ENCODE measurements around the gene ASB15.
"Not testable (repeated sequence)": the region's sequence is repeated elsewhere in the genome, so short reads cannot be mapped to it uniquely, and the experiment has no call there.

Gene ASB15

DNA sequence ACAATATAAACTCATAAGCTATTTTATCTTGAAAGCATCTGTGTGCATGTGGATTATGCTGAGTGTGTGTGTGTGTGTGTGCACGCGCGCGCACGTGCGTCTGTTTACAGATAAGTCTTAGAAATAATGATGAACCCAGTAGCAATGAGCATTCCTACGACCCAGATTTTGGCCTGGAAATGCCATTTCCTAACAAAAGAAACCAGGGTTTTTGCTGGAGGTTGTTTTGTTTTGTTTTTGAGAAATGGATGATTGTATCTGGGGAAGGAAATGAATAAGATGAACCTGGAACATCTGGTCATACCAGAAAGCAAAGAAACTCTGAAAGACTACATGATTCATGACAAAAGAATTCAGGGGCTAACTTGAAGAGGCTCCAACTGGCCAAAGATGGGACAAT lies 31.9 kb downstream of the ASB15 start:
- TF ChIP-seq POLR2A (IDR thresholded peaks at IDR 0.05; ENCODE audit: extremely low read depth, insufficient read length), result no peak
- no peak for TF ChIP-seq MAX (IDR thresholded peaks at IDR 0.05; ENCODE audit: low read depth, low read length)
- TF ChIP-seq, protein P1, sequence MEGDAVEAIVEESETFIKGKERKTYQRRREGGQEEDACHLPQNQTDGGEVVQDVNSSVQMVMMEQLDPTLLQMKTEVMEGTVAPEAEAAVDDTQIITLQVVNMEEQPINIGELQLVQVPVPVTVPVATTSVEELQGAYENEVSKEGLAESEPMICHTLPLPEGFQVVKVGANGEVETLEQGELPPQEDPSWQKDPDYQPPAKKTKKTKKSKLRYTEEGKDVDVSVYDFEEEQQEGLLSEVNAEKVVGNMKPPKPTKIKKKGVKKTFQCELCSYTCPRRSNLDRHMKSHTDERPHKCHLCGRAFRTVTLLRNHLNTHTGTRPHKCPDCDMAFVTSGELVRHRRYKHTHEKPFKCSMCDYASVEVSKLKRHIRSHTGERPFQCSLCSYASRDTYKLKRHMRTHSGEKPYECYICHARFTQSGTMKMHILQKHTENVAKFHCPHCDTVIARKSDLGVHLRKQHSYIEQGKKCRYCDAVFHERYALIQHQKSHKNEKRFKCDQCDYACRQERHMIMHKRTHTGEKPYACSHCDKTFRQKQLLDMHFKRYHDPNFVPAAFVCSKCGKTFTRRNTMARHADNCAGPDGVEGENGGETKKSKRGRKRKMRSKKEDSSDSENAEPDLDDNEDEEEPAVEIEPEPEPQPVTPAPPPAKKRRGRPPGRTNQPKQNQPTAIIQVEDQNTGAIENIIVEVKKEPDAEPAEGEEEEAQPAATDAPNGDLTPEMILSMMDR (IDR thresholded peaks at IDR 0.05; ENCODE audit: low read depth, low read length), result no peak
- TF ChIP-seq MYC (IDR thresholded peaks at IDR 0.05; ENCODE audit: low read depth, low read length), result no peak
- no peak for DNase-seq (ENCODE audit: low read depth)
- no peak overlapping the region for H3K4me3 ChIP-seq (ENCODE audit: low read depth, low read length)

DNA sequence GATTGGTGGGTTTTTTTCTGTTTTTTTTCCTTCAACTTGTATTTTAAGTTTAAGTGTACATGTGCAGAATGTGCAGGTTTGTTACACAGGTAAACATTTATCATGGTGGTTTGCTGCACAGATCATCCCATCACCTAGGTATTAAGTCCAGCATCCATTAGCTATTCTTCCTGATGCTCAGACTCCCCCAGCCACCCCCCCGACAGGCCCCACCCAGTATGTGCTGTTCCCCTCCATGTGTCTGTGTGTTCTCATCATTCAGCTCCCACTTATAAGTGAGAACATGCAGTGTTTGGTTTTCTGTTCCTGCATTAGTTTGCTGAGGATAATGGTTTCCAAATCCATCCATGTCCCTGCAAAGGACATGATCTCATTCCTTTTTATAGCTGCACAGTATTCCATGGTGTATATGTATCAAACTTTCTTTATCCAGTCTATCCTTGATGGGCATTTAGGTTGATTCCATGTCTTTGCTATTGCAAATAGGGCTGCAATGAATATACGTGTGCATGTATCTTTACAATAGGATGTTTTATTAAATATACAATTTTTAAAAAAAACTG lies 32.5 kb downstream of the ASB15 start:
- not testable (repeated sequence) for H3K4me3 ChIP-seq (ENCODE audit: low read depth, low read length); DNase-seq (ENCODE audit: low read depth)

DNA sequence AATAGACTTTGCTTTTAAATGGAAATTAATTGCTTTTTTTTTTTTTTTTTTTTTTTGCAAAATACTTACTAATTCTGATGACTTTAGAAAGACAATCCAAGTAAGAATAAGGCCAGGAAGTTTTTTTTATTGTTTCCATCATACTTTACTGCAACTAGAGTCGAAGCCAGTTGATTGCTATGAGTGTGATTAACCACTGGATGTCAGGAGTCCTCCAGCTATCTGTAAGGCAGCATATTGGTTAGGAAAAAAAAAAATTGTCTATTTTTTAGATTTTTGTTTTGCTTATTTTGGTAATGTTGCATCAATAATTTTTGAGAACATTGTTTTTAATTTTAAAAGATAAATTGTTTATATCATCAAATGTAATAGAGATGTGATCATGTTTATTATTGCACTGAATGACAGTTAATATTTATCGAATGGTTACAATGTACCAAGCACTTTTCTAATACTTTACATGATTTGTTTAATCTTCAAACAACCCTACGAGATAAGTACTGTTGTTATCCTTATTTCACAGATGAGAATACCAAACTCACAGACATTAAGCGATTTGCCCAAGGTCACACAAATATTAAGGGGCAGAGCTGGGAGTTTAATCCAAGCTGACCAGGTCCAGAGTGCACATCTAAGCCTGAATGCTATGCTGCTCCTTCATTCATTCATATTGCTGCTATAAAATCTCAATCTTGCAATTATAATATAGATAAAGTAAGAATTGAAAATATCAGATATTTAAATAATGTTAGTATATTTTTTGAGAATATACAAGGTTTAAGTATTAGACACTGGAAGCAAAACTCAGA lies 34.1 kb downstream of the ASB15 start:
- TF ChIP-seq, protein P1 (IDR thresholded peaks at IDR 0.05; ENCODE audit: low read depth, low read length), result peak; percentile 57
- no peak for TF ChIP-seq POLR2A (IDR thresholded peaks at IDR 0.05; ENCODE audit: extremely low read depth, insufficient read length)
- DNase-seq (ENCODE audit: low read depth), result peak; percentile 39
- H3K4me3 ChIP-seq (ENCODE audit: low read depth, low read length), result no peak overlapping the region

GRCh38 chr7:123637203-123637602 lies 35.6 kb downstream of the ASB15 start:
- DNase-seq (ENCODE audit: low read depth), result no peak
- TF ChIP-seq MYC (IDR thresholded peaks at IDR 0.05; ENCODE audit: low read depth, low read length), result no peak
- TF ChIP-seq POLR2A (IDR thresholded peaks at IDR 0.05; ENCODE audit: extremely low read depth, insufficient read length), result no peak
- TF ChIP-seq, protein P1 (IDR thresholded peaks at IDR 0.05; ENCODE audit: low read depth, low read length), result no peak
- no peak for TF ChIP-seq MAX (IDR thresholded peaks at IDR 0.05; ENCODE audit: low read depth, low read length)

DNA sequence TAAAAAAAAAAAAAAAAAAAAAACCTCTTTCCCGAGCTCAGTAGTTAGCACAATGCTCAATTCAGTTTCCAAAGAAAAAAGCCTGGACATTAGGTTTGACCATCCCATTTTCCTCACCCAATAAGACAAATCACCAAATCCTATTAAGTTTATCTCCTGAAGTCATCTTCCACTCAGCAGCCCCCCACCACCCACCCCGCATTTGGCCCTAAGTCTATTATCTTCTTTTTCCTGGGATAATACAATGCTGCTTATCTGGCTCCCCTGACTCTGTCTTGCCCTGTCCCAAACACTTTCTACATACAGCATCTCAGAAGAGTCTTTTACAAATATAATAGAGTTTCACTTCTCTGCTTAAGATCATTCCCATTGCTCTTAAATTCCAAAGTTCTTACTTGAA lies 36.3 kb downstream of the ASB15 start:
- no peak for DNase-seq (ENCODE audit: low read depth)
- TF ChIP-seq POLR2A (IDR thresholded peaks at IDR 0.05; ENCODE audit: extremely low read depth, insufficient read length), result no peak
- TF ChIP-seq MYC (IDR thresholded peaks at IDR 0.05; ENCODE audit: low read depth, low read length), result no peak
- TF ChIP-seq, protein P1 (IDR thresholded peaks at IDR 0.05; ENCODE audit: low read depth, low read length), result no peak
- TF ChIP-seq MAX (IDR thresholded peaks at IDR 0.05; ENCODE audit: low read depth, low read length), result no peak
- H3K4me3 ChIP-seq (ENCODE audit: low read depth, low read length), result no peak overlapping the region

More at GRCh38 chr7:123637203-123637602, 35.6 kb downstream of the ASB15 start:
- H3K4me3 ChIP-seq (ENCODE audit: low read depth, low read length), result no peak overlapping the region

GRCh38 chr7:123639631-123640030 lies 38.0 kb downstream of the ASB15 start:
- TF ChIP-seq POLR2A (IDR thresholded peaks at IDR 0.05; ENCODE audit: extremely low read depth, insufficient read length) (no peak), MYC (IDR thresholded peaks at IDR 0.05; ENCODE audit: low read depth, low read length) (no peak)
- H3K4me3 ChIP-seq (ENCODE audit: low read depth, low read length), result no peak overlapping the region
- no peak for DNase-seq (ENCODE audit: low read depth)

GRCh38 chr7:123640583-123640982 lies 39.0 kb downstream of the ASB15 start:
- TF ChIP-seq MAX (IDR thresholded peaks at IDR 0.05; ENCODE audit: low read depth, low read length) (no peak), MYC (IDR thresholded peaks at IDR 0.05; ENCODE audit: low read depth, low read length) (no peak), POLR2A (IDR thresholded peaks at IDR 0.05; ENCODE audit: extremely low read depth, insufficient read length) (no peak)
- TF ChIP-seq, protein P1 (IDR thresholded peaks at IDR 0.05; ENCODE audit: low read depth, low read length), result no peak
- no peak overlapping the region for H3K4me3 ChIP-seq (ENCODE audit: low read depth, low read length)
- no peak for DNase-seq (ENCODE audit: low read depth)

Data from NB4 (cell line).